Rectal smooth muscle tissue (tissue), 1 donor: ENCODE data around the gene ALOX12B.

ENCODE experiments used
- H3K27ac ChIP-seq: one replicate; pipeline ENCODE4 v1.7.0; 2013; ENCODE audit warnings: low read depth, low read length, inconsistent platforms
- H3K27me3 ChIP-seq: one replicate; pipeline ENCODE4 v1.7.0; 2013; ENCODE audit warnings: low read length; ENCODE audit not compliant: control insufficient read depth, insufficient read depth
- H3K36me3 ChIP-seq: one replicate; pipeline ENCODE4 v1.7.0; 2013; ENCODE audit warnings: low read length; ENCODE audit not compliant: control insufficient read depth, insufficient read depth
- H3K4me1 ChIP-seq: one replicate; pipeline ENCODE4 v1.7.0; 2013; ENCODE audit warnings: low read length; ENCODE audit not compliant: control insufficient read depth, insufficient read depth
- H3K4me3 ChIP-seq: one replicate; pipeline ENCODE4 v1.7.0; 2013; ENCODE audit warnings: low read length
- H3K9ac ChIP-seq: one replicate; pipeline ENCODE4 v1.7.0; 2013; ENCODE audit warnings: low read length

The ALOX12B gene

GRCh38 chr17:8052256-8053252 lies 35.0 kb downstream of the ALOX12B start:
- H3K27me3 ChIP-seq, result peaks cover 6% of the 10 kb centered on the region
- H3K9ac ChIP-seq, result no peak overlapping the region
- no peak overlapping the region for H3K27ac ChIP-seq
- no peak overlapping the region for H3K4me3 ChIP-seq
- H3K4me1 ChIP-seq, result no peaks in the 10 kb centered on the region
- H3K36me3 ChIP-seq, result no peaks in the 10 kb centered on the region

- Histone ChIP-seq H3K36me3 (no peaks in the 10 kb centered on the region), H3K4me3 (no peak overlapping the region), H3K4me1 (no peaks in the 10 kb centered on the region), H3K27ac (no peak overlapping the region), H3K27me3 (peaks cover 9% of the 10 kb centered on the region), H3K9ac (no peak overlapping the region)
These were observed 35.7 kb downstream of the ALOX12B start for GRCh38 chr17:8051831-8052230.

- no peaks in the 10 kb centered on the region for H3K4me1 ChIP-seq
- H3K27ac ChIP-seq, result no peak overlapping the region
- H3K36me3 ChIP-seq, result no peaks in the 10 kb centered on the region
- H3K9ac ChIP-seq, result no peak overlapping the region
- no peak overlapping the region for H3K4me3 ChIP-seq
- peaks cover 4% of the 10 kb centered on the region for H3K27me3 ChIP-seq
These were observed 38.8 kb downstream of the ALOX12B start for GRCh38 chr17:8048736-8049135.

GRCh38 chr17:8048236-8048635 lies 39.3 kb downstream of the ALOX12B start:
- no peak overlapping the region for H3K4me3 ChIP-seq
- H3K4me1 ChIP-seq, result no peaks in the 10 kb centered on the region
- H3K36me3 ChIP-seq, result no peaks in the 10 kb centered on the region
- no peak overlapping the region for H3K27ac ChIP-seq
- H3K27me3 ChIP-seq, result peaks cover 4% of the 10 kb centered on the region
- H3K9ac ChIP-seq, result no peak overlapping the region

GRCh38 chr17:8047769-8048110 lies 39.8 kb downstream of the ALOX12B start:
- Histone ChIP-seq H3K4me1 (no peaks in the 10 kb centered on the region), H3K9ac (no peak overlapping the region), H3K4me3 (no peak overlapping the region), H3K27me3 (peaks cover 4% of the 10 kb centered on the region), H3K27ac (no peak overlapping the region), H3K36me3 (no peaks in the 10 kb centered on the region)

- H3K27ac ChIP-seq, result no peak overlapping the region
- peaks cover 4% of the 10 kb centered on the region for H3K27me3 ChIP-seq
- H3K36me3 ChIP-seq, result no peaks in the 10 kb centered on the region
- no peaks in the 10 kb centered on the region for H3K4me1 ChIP-seq
- no peak overlapping the region for H3K4me3 ChIP-seq
- H3K9ac ChIP-seq, result no peak overlapping the region
These were observed 40.4 kb downstream of the ALOX12B start for GRCh38 chr17:8046929-8047768.

- H3K27me3 ChIP-seq, result peaks cover 4% of the 10 kb centered on the region
- no peak overlapping the region for H3K27ac ChIP-seq
- no peak overlapping the region for H3K9ac ChIP-seq
- no peaks in the 10 kb centered on the region for H3K4me1 ChIP-seq
- no peak overlapping the region for H3K4me3 ChIP-seq
- no peaks in the 10 kb centered on the region for H3K36me3 ChIP-seq
These were observed 41.1 kb downstream of the ALOX12B start for GRCh38 chr17:8046306-8046928.

GRCh38 chr17:8044819-8045810 lies 42.4 kb downstream of the ALOX12B start:
- Histone ChIP-seq H3K36me3 (no peaks in the 10 kb centered on the region), H3K9ac (no peak overlapping the region), H3K27ac (no peak overlapping the region), H3K4me1 (no peaks in the 10 kb centered on the region), H3K27me3 (peaks cover 4% of the 10 kb centered on the region), H3K4me3 (no peak overlapping the region)

- no peaks in the 10 kb centered on the region for H3K36me3 ChIP-seq
- no peak overlapping the region for H3K9ac ChIP-seq
These were observed 45.5 kb downstream of the ALOX12B start for GRCh38 chr17:8041979-8042378.

GRCh38 chr17:8041249-8041928 lies 46.1 kb downstream of the ALOX12B start:
- H3K27me3 ChIP-seq, result peaks cover 3% of the 10 kb centered on the region
- no peak overlapping the region for H3K9ac ChIP-seq
- no peaks in the 10 kb centered on the region for H3K36me3 ChIP-seq
- H3K4me1 ChIP-seq, result no peaks in the 10 kb centered on the region
- no peak overlapping the region for H3K4me3 ChIP-seq
- H3K27ac ChIP-seq, result no peak overlapping the region

More at GRCh38 chr17:8041979-8042378, 45.5 kb downstream of the ALOX12B start:
- H3K4me3 ChIP-seq, result no peak overlapping the region
- peaks cover 3% of the 10 kb centered on the region for H3K27me3 ChIP-seq
- no peak overlapping the region for H3K27ac ChIP-seq
- no peaks in the 10 kb centered on the region for H3K4me1 ChIP-seq

- Histone ChIP-seq H3K27me3 (peaks cover 3% of the 10 kb centered on the region), H3K9ac (no peak overlapping the region), H3K36me3 (no peaks in the 10 kb centered on the region), H3K4me3 (no peak overlapping the region), H3K27ac (no peak overlapping the region), H3K4me1 (no peaks in the 10 kb centered on the region)
These were observed 47.8 kb downstream of the ALOX12B start for GRCh38 chr17:8039611-8040168.
